IMR-90 (cell line): Measurements from ENCODE around the gene RNU1-1. TPM values are rescaled to one million over a fixed set of nuclear protein-coding genes. Genes with fewer than 3 reads are reported as not detected.
A peak's percentile ranks its signal among the peaks of the same experiment; 100 is the strongest.
"Not testable (repeated sequence)": the region's sequence is repeated elsewhere in the genome, so short reads cannot be mapped to it uniquely, and the experiment has no call there.

Source experiments
- ATAC-seq: fragments of 200-7000 bp; cut with Tn5 transposase; 2 replicates; pipeline ENCODE4 v1.9.1; 2020; ENCODE audit warnings: low read depth, mild to moderate bottlenecking, moderate library complexity
- BruUV-seq: library from RNA; stranded (reverse); fragments of 400-500 nt; replicated peaks from 2 replicates; lab custom pipeline; 2021; lab: Mats Ljungman, UMichigan
- CTCF ChIA-PET: fragments of 300-600 bp; formaldehyde crosslinking; extraction: SDS; loops from one replicate; lab custom pipeline; 2021; ENCODE audit warnings: antibody characterized with exemption; lab: Yijun Ruan, JAX
- POLR2A ChIA-PET: fragments of 300-600 bp; sonication (Branson Sonifier 250); formaldehyde crosslinking; loops from one replicate; lab custom pipeline; 2022; ENCODE audit warnings: antibody characterized with exemption; ENCODE audit not compliant: unreplicated experiment; lab: Charles Lee
- DNase-seq: peaks from one replicate; pipeline ENCODE4 v3.0.0; 2013
- H2AFZ ChIP-seq: replicated peaks from 2 replicates; pipeline ENCODE3; 2013; ENCODE audit warnings: low read length, mild to moderate bottlenecking; ENCODE audit not compliant: poor library complexity
- H2AK5ac ChIP-seq: 2 replicates; pipeline ENCODE4 v1.6.1; 2013; ENCODE audit warnings: low read depth, low read length, inconsistent platforms
- H2AK9ac ChIP-seq: replicated peaks from 2 replicates; pipeline ENCODE3; 2013; ENCODE audit warnings: mild to moderate bottlenecking, low read depth, low read length, moderate library complexity; ENCODE audit not compliant: poor library complexity
- H2BK120ac ChIP-seq: 2 replicates; pipeline ENCODE4 v1.6.1; 2013; ENCODE audit warnings: low read depth, low read length, inconsistent platforms
- H2BK15ac ChIP-seq: 3 replicates; pipeline ENCODE4 v1.6.1; 2013; ENCODE audit warnings: low read depth, low read length, inconsistent platforms
- H2BK20ac ChIP-seq: 2 replicates; pipeline ENCODE4 v1.6.1; 2013; ENCODE audit warnings: low read depth, mild to moderate bottlenecking, inconsistent platforms, low read length, moderate library complexity
- H2BK5ac ChIP-seq: 2 replicates; pipeline ENCODE4 v1.6.1; 2013; ENCODE audit warnings: mild to moderate bottlenecking, low read depth, low read length, inconsistent platforms; ENCODE audit not compliant: poor library complexity, severe bottlenecking
- H3K14ac ChIP-seq: replicated peaks from 2 replicates; pipeline ENCODE4 v1.6.1; 2013; ENCODE audit warnings: low read depth, low read length, inconsistent platforms
- H3K18ac ChIP-seq: 2 replicates; pipeline ENCODE4 v1.6.1; 2013; ENCODE audit warnings: low read depth, low read length, control low read depth
- H3K23ac ChIP-seq: 2 replicates; pipeline ENCODE4 v1.6.1; 2013; ENCODE audit warnings: low read depth, low read length, inconsistent platforms
- H3K27ac ChIP-seq: 2 replicates; pipeline ENCODE4 v1.5.1; 2013; ENCODE audit warnings: mild to moderate bottlenecking, control low read depth, low read length; ENCODE audit not compliant: insufficient read depth
- H3K27me3 ChIP-seq: 2 replicates; pipeline ENCODE4 v1.6.1; 2013; ENCODE audit warnings: low read length; ENCODE audit not compliant: control insufficient read depth, insufficient read depth
- H3K36me3 ChIP-seq: 2 replicates; pipeline ENCODE4 v1.6.1; 2013; ENCODE audit warnings: low read length, mixed read lengths; ENCODE audit not compliant: control insufficient read depth, insufficient read depth
- H3K4ac ChIP-seq: 2 replicates; pipeline ENCODE4 v1.6.1; 2013; ENCODE audit warnings: low read depth, low read length, inconsistent platforms
- H3K4me1 ChIP-seq: 2 replicates; pipeline ENCODE4 v1.6.1; 2013; ENCODE audit warnings: low read length, mixed read lengths; ENCODE audit not compliant: control insufficient read depth, insufficient read depth
- H3K4me2 ChIP-seq: 2 replicates; pipeline ENCODE4 v1.6.1; 2013; ENCODE audit warnings: low read depth, mild to moderate bottlenecking, control low read depth, low read length, moderate library complexity
- H3K4me3 ChIP-seq: 2 replicates; pipeline ENCODE4 v1.5.1; 2013; ENCODE audit warnings: low read depth, mild to moderate bottlenecking, control low read depth, low read length, moderate library complexity; ENCODE audit not compliant: insufficient read depth
- H3K56ac ChIP-seq: 2 replicates; pipeline ENCODE4 v1.6.1; 2013; ENCODE audit warnings: low read length, inconsistent platforms; ENCODE audit not compliant: insufficient read depth; ENCODE audit errors: extremely low read depth
- H3K79me1 ChIP-seq, 2 experiments: 2 replicates each; pipeline ENCODE4 v1.6.1; 2013; ENCODE audit warnings: low read length in 2 of 2, inconsistent platforms in 1 of 2, low read depth in 1 of 2
- H3K9ac ChIP-seq: 2 replicates; pipeline ENCODE4 v1.6.1; 2013; ENCODE audit warnings: low read depth, low read length, control low read depth
- H3K9me1 ChIP-seq: 2 replicates; pipeline ENCODE4 v1.6.1; 2013; ENCODE audit warnings: low read length, inconsistent platforms; ENCODE audit not compliant: insufficient read depth
- H3K9me3 ChIP-seq: 2 replicates; pipeline ENCODE4 v1.6.1; 2013; ENCODE audit warnings: low read length; ENCODE audit not compliant: control insufficient read depth, insufficient read depth
- H4K20me1 ChIP-seq: 2 replicates; pipeline ENCODE4 v1.6.1; 2013; ENCODE audit warnings: low read length, inconsistent platforms; ENCODE audit not compliant: insufficient read depth
- H4K5ac ChIP-seq: 2 replicates; pipeline ENCODE4 v1.6.1; 2013; ENCODE audit warnings: mild to moderate bottlenecking, low read depth, low read length, control low read depth
- H4K8ac ChIP-seq, 2 experiments: 2 replicates each; pipeline ENCODE4 v1.6.1; 2013; ENCODE audit warnings: low read depth in 2 of 2, low read length in 2 of 2, control low read depth in 1 of 2, inconsistent platforms in 1 of 2
- H4K91ac ChIP-seq: 2 replicates; pipeline ENCODE4 v1.6.1; 2013; ENCODE audit warnings: low read depth, low read length, inconsistent platforms; ENCODE audit not compliant: insufficient read depth
- POLR2A ChIP-seq: IDR thresholded peaks from 2 replicates; pipeline ENCODE4 v1.6.1; 2012; ENCODE audit warnings: mild to moderate bottlenecking, low read depth, low read length
- WGBS, 2 experiments: methylation state at CpG; one replicate each; pipeline versions ENCODE4 v1.1.5 to v1.1.7; 2013; ENCODE audit warnings: missing lambda C conversion rate in 2 of 2; ENCODE audit not compliant: insufficient read length in 1 of 2; ENCODE audit errors: extremely low coverage in 2 of 2; 5-methylcytosine and 5-hydroxymethylcytosine counted together
- dilution Hi-C: fragments of 300-500 bp; cut with HindIII; formaldehyde crosslinking; loops from one replicate; pipeline ENCODE4 v1.14.3; 2018; ENCODE audit warnings: low sequenced_read_pairs; ENCODE audit not compliant: unreplicated experiment
- in situ Hi-C: fragments of 300-500 bp; cut with MboI; formaldehyde crosslinking; loops from 3 replicates; pipeline ENCODE4 v1.14.3; 2019; ENCODE audit warnings: low sequenced_read_pairs, inconsistent platforms, mixed read lengths
- intact Hi-C: fragments of 100-400 bp; cut with micrococcal nuclease; formaldehyde crosslinking; loops from 2 replicates; pipeline ENCODE4 v1.10.0; 2022
- polyA plus RNA-seq, 3 experiments: library from polyadenylated mRNA; depleted of rRNA; stranded (reverse); fragments of >200 nt; gene quantifications; 2 replicates each; pipeline ENCODE4 v1.2.3, GENCODE V29; 2012; ENCODE audit warnings: low replicate concordance in 1 of 3
- total RNA-seq: library from RNA; depleted of rRNA; stranded (reverse); fragments of >200 nt; gene quantifications from 2 replicates; pipeline ENCODE4 v1.2.3, GENCODE V29; 2012

The RNU1-1 gene
- total and polyA plus RNA-seq, 2 of the 4 experiments (the other 2 are of a cell fraction) = under 0.01 TPM; not detected in 1

GRCh38 chr1:16512624-16513411 lies 1.3 kb downstream of the RNU1-1 start:
- H3K4me3 ChIP-seq, H2AK9ac ChIP-seq, BruUV-seq, CTCF ChIA-PET, H3K4me2 ChIP-seq, H3K36me3 ChIP-seq, H4K91ac ChIP-seq, H3K4ac ChIP-seq, H3K79me1 ChIP-seq, H2BK120ac ChIP-seq, H4K8ac ChIP-seq, intact Hi-C loops, DNase-seq, H3K27ac ChIP-seq, H3K27me3 ChIP-seq, H2AFZ ChIP-seq, H3K4me1 ChIP-seq, H2BK5ac ChIP-seq, H3K18ac ChIP-seq, dilution Hi-C loops, POLR2A ChIA-PET, H2AK5ac ChIP-seq, H3K9me3 ChIP-seq, in situ Hi-C loops, H4K20me1 ChIP-seq, H3K9ac ChIP-seq, H3K56ac ChIP-seq, H2BK20ac ChIP-seq, H3K23ac ChIP-seq, H2BK15ac ChIP-seq, H4K5ac ChIP-seq, H3K9me1 ChIP-seq, H3K14ac ChIP-seq: not testable (repeated sequence)
- ATAC-seq = 0 out of 2 replicates have a peak, but pooled peaks have one; percentile 18
- no CpG with 5 or more reads among the region's 15 CpGs for WGBS, 2 experiments
- TF ChIP-seq POLR2A = peak; percentile 16; the same call in 1 of the 2 replicates

GRCh38 chr1:16511926-16512325 lies 2.2 kb downstream of the RNU1-1 start:
- H2AK5ac ChIP-seq, ATAC-seq, H2BK15ac ChIP-seq, H3K9me1 ChIP-seq, DNase-seq, POLR2A ChIA-PET, BruUV-seq, H4K20me1 ChIP-seq, H3K79me1 ChIP-seq, H3K9me3 ChIP-seq, CTCF ChIA-PET, H3K56ac ChIP-seq, H4K5ac ChIP-seq, H2AFZ ChIP-seq, dilution Hi-C loops, H3K27ac ChIP-seq, H3K36me3 ChIP-seq, H4K91ac ChIP-seq, H3K27me3 ChIP-seq, H4K8ac ChIP-seq, H3K18ac ChIP-seq, H3K9ac ChIP-seq, H3K4me3 ChIP-seq, H2BK20ac ChIP-seq, H3K14ac ChIP-seq, H3K4me1 ChIP-seq, H2BK5ac ChIP-seq, H2BK120ac ChIP-seq, intact Hi-C loops, H2AK9ac ChIP-seq, in situ Hi-C loops, H3K4me2 ChIP-seq, H3K4ac ChIP-seq, H3K23ac ChIP-seq: not testable (repeated sequence)
- no CpG with 5 or more reads among the region's 1 CpG for WGBS, 2 experiments
